ENCODE data around the gene FAM72C.
"Not testable (repeated sequence)": the region's sequence is repeated elsewhere in the genome, so short reads cannot be mapped to it uniquely, and the experiment has no call there.

Gene FAM72C

DNA sequence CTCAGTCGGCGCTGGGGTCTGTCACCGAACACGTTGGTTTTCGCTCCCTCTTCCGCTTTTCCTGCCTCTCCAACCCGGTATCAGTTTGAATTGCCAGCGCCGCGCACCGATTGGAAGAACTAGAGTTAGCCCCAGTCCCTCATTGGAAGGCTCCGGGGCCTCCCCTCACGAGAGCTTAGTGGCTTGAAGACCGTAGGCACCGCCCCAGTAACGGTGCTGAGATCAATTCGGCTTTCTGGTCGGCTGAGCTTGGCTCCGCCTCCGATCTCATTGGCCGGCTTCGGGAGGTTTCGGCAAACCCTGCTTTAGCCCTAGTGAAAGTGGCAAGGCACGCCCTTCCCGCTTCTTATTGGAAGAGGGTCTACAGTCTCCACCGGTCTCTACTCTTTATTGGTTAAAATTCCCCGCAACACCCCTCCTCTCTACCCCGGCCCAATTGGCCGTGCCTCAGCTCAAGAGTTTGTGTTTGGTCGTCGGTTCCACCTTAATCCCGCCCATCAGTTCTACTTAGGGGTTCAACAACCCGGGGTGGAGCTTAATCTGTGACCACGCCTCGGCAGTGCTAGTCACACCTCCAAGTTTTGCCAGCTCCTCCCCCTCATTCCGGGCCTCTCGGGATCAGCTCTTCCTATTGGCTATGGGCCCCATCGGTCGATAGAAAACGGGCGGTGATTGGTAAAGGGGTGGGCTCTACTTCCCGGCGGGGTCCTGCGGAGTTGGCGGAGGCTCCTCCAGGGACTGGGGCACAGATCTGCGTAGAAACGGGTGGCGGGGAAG lies at the start of gene FAM72C:
FAM72C (minus strand) TSS at position 63 of the 777 bp plus-strand sequence. CDS start 845 bp downstream, outside the sequence.
- DNase-seq (ENCODE audit: low spot score) = not testable (repeated sequence)

GRCh38 chr1:144020001-144020738 lies 48.4 kb upstream of the FAM72C start:
- not testable (repeated sequence) for DNase-seq (ENCODE audit: low spot score)

GRCh38 chr1:144019101-144019500 lies 47.3 kb upstream of the FAM72C start:
- DNase-seq (ENCODE audit: low spot score) = not testable (repeated sequence)

DNA sequence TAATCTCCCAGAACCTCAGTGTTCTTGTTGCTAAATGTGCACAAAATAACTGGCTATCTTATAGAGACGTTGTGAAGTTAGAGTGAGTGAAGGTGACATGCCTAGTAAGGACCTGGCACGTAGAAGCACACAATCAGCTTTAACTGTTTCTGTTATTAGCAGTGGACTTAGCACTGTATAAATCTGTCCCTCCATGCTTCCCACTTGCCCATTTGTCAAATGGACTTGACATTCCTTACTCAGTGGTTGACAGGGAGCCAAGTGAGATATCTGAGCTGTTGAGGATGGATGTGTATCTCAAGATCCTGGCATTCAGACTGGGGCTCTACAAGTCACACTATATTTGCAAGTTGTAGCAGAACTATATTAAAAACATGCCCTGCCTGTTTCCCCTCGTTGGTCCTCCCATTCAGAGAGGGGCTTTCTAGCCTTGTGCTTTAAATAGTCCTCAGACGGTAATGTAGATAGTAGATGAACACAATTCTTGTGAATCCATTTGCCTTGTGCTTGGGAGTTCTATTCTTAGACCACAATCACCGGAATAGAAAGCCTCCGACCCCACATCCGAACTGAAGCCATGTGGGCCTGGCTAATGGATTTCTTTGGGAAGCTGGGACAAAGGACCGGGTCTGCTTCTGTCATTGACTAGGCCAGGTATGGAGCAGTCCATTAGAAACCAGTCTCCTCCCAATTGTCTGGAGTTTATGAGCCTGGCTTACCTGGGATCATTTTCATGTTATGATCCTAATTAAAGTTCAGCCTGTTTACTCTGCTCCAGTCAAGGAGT lies 43.6 kb upstream of the FAM72C start:
- not testable (repeated sequence) for DNase-seq (ENCODE audit: low spot score)

DNA sequence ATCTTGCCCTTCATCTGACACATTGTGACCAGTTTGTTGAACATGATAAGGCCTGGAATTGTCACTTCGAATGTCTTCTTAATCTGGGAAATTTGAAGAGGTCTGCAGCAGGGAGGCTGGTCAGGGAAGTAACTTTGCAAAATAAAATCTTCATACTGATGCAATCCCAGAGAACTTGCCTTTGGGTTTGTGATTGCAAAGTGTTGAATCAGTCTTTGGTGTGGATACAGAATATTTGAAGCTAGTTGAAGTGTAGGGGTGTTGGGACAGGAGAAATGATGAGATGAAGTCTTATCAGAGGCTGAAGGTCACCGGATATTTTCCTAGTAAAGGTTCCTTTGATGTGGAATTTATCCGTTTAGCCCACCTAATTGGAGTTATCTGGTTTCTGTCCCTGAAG lies 42.7 kb upstream of the FAM72C start:
- not testable (repeated sequence) for DNase-seq (ENCODE audit: low spot score)

GRCh38 chr1:144014121-144014520 lies 42.3 kb upstream of the FAM72C start:
- not testable (repeated sequence) for DNase-seq (ENCODE audit: low spot score)

GRCh38 chr1:144012168-144012733 lies 40.5 kb upstream of the FAM72C start:
- not testable (repeated sequence) for DNase-seq (ENCODE audit: low spot score)

- DNase-seq (ENCODE audit: low spot score) = not testable (repeated sequence)
Observed at GRCh38 chr1:144009410-144009809, 37.6 kb upstream of the FAM72C start.

- not testable (repeated sequence) for DNase-seq (ENCODE audit: low spot score)
Observed at GRCh38 chr1:144004259-144004658, 32.5 kb upstream of the FAM72C start.

DNA sequence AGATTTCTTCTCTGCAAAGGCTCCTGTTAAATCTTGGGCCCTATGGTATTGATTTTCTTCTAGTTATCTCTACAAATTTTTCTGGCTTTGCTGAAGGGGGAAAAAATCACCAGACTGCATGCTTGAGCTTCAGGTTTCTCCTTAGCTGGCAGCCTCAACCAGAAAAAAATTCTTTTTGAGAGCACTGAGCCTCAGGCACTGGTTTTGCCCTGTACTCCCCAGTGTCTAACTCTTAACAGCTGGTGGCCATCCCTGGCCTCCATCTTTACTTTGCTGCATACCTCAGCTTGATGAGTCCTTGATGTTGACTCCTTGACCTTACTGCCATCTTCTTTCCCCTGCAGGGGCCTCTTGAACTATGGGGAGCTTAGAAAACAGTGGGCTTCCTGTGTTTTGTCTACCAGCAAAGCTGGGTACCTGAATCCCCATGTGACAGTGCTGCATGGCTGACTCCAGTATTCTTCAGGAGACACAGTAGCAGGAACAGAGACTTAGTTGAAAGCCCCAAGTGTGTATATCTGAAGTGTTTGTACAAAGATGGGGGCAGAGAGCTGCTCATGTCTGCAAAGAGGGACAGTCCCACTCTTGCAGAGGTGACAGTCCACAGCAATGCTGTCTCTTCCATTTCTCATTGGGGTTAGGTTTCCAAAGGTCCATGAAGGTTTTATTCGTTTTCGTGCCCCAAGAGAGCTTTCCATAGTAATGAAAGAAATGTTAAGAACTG lies 31.7 kb upstream of the FAM72C start:
- DNase-seq (ENCODE audit: low spot score) = not testable (repeated sequence)

DNA sequence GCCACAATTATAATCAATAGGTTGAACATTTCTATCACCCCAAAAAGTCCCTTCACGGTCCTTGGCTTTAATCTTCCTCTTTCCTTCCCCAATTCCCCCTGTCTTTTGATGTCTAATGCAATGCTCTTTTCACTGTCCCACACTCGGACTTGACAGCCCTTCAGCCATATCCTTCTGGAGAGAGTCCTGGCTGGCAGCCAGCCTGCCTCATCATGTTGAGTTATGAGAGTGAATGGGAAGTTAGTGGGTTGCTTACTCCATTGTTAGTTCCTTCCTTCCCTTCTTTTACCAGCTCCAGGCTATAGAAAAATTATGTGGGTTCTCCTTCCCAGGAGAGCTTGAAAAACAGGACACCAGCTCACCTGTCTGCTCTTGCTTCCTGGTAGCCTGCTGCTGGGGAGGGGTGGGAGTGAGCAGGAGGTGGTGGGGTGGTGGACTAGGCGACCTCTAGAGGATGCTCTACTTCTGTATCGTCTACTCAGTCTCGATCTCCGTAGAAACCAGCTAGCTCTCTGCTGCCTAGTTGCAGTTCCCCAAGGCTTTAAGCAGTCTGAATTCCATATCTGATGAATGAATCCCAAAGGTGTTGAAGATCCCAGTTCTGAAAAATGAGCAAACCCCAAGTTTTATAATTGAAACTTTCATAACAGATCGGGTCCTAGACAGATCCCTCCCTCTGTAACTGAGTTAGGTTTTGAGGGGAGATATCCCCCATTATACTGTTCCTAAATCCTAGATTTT lies 30.5 kb upstream of the FAM72C start:
- not testable (repeated sequence) for DNase-seq (ENCODE audit: low spot score)

GRCh38 chr1:144001077-144001476 lies 29.3 kb upstream of the FAM72C start:
- not testable (repeated sequence) for DNase-seq (ENCODE audit: low spot score)

GRCh38 chr1:143996020-143996419 lies 24.2 kb upstream of the FAM72C start:
- not testable (repeated sequence) for DNase-seq (ENCODE audit: low spot score)

GRCh38 chr1:143993301-143993907 lies 21.6 kb upstream of the FAM72C start:
- DNase-seq (ENCODE audit: low spot score) = not testable (repeated sequence)

GRCh38 chr1:143990699-143991098 lies 18.9 kb upstream of the FAM72C start:
- not testable (repeated sequence) for DNase-seq (ENCODE audit: low spot score)

DNA sequence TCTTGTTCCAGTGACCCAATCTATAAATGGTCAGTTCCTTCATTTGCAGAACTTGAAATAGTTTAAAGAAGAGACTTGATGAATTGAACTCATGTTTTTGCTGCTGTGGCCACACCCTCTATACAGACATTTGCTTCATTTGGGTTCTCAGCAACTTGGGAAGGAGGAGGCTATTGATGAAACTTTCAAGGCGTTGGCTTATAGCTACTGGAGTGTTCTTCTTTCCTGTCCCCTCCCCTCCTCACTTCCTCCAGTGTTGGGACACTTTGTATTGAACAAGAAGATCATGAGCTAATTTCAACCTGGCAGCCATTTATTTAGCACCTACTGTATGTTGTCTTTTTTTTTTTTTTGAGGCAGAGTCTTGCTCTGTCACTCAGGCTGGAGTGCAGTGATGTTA lies 17.9 kb upstream of the FAM72C start:
- not testable (repeated sequence) for DNase-seq (ENCODE audit: low spot score)

GRCh38 chr1:143989427-143989712 lies 17.6 kb upstream of the FAM72C start:
- not testable (repeated sequence) for DNase-seq (ENCODE audit: low spot score)

GRCh38 chr1:143988602-143989426 lies 17.0 kb upstream of the FAM72C start:
- DNase-seq (ENCODE audit: low spot score) = not testable (repeated sequence)

- DNase-seq (ENCODE audit: low spot score) = not testable (repeated sequence)
Observed at GRCh38 chr1:143987868-143988267, 16.1 kb upstream of the FAM72C start.
